Measurements from ENCODE around the gene ITCH. TPM values are rescaled to one million over a fixed set of nuclear protein-coding genes. Genes with fewer than 3 reads are reported as not detected.
"Not testable (repeated sequence)": the region's sequence is repeated elsewhere in the genome, so short reads cannot be mapped to it uniquely, and the experiment has no call there.

ITCH gene
- total RNA-seq, 4 donors from 2014 or later, result 37.4 to 48.4 (median 43.4) TPM

DNA sequence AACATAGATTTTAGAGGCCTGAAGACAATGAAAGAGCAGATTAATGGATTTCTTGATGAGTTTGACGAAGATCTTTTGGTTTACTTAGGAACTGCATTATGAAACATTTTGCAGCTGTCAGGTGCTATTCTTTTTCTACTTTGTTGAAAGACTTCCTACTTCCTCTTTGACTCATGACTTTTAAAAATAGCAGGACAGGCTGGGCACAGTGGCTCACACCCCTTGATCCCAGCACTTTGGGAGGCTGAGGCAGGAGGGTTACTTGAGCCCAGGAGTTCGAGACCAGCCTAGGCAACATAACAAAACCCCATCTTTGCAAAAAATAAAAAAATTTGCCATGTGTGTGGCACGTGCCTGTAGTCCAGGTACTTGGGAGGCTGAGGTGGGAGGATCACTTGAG lies 52.0 kb downstream of the ITCH start:
- WGBS, result 79% methylated on average over 3 of the region's 3 CpGs
- no peak overlapping the region for H3K4me3 ChIP-seq
- no peak overlapping the region for H3K27ac ChIP-seq
- DNase-seq (ENCODE audit: low spot score in 2 of 2), result no peak
- H3K4me1 ChIP-seq, result no peaks in the 10 kb centered on the region
- H3K27me3 ChIP-seq, result no peaks in the 10 kb centered on the region
- H3K36me3 ChIP-seq, result peaks cover 49% of the 10 kb centered on the region
- TF ChIP-seq POLR2AphosphoS5 (IDR thresholded peaks at IDR 0.05) (no peak), POLR2A (IDR thresholded peaks at IDR 0.05) (no peak), EP300 (IDR thresholded peaks at IDR 0.05) (no peak), CTCF (IDR thresholded peaks at IDR 0.05) (no peak)
- H3K9me3 ChIP-seq, result no peaks in the 10 kb centered on the region

GRCh38 chr20:34420146-34420545 lies 57.1 kb downstream of the ITCH start:
- Histone ChIP-seq H3K27me3 (no peaks in the 10 kb centered on the region), H3K4me1 (no peaks in the 10 kb centered on the region), H3K9me3 (no peaks in the 10 kb centered on the region), H3K27ac (no peak overlapping the region), H3K36me3 (peaks cover 50% of the 10 kb centered on the region), H3K4me3 (no peak overlapping the region)
- DNase-seq (ENCODE audit: low spot score in 2 of 2), result no peak
- no peak for TF ChIP-seq POLR2A (IDR thresholded peaks at IDR 0.05)
- TF ChIP-seq CTCF (IDR thresholded peaks at IDR 0.05), result no peak
- TF ChIP-seq EP300 (IDR thresholded peaks at IDR 0.05), result no peak
- TF ChIP-seq POLR2AphosphoS5 (IDR thresholded peaks at IDR 0.05), result no peak
- 70% methylated on average over 1 of the region's 1 CpG for WGBS

GRCh38 chr20:34420975-34421374 lies 57.9 kb downstream of the ITCH start:
- WGBS, result 94% methylated on average over 4 of the region's 4 CpGs
- no peak overlapping the region for H3K27ac ChIP-seq
- no peaks in the 10 kb centered on the region for H3K4me1 ChIP-seq
- DNase-seq (ENCODE audit: low spot score in 2 of 2), result no peak
- no peaks in the 10 kb centered on the region for H3K27me3 ChIP-seq
- H3K4me3 ChIP-seq, result no peak overlapping the region
- TF ChIP-seq CTCF (IDR thresholded peaks at IDR 0.05) (no peak), POLR2A (IDR thresholded peaks at IDR 0.05) (no peak), POLR2AphosphoS5 (IDR thresholded peaks at IDR 0.05) (no peak), EP300 (IDR thresholded peaks at IDR 0.05) (no peak)
- H3K9me3 ChIP-seq, result no peaks in the 10 kb centered on the region
- peaks cover 49% of the 10 kb centered on the region for H3K36me3 ChIP-seq

- H3K27me3 ChIP-seq, result no peaks in the 10 kb centered on the region
- no peak overlapping the region for H3K4me3 ChIP-seq
- no peak overlapping the region for H3K27ac ChIP-seq
- no peak for TF ChIP-seq POLR2A (IDR thresholded peaks at IDR 0.05)
- no peak for TF ChIP-seq EP300 (IDR thresholded peaks at IDR 0.05)
- no peak for TF ChIP-seq CTCF (IDR thresholded peaks at IDR 0.05)
- TF ChIP-seq POLR2AphosphoS5 (IDR thresholded peaks at IDR 0.05), result no peak
- H3K4me1 ChIP-seq, result no peaks in the 10 kb centered on the region
- DNase-seq (ENCODE audit: low spot score in 2 of 2), result no peak
- 100% methylated on average over 2 of the region's 2 CpGs for WGBS
- H3K9me3 ChIP-seq, result no peaks in the 10 kb centered on the region
- peaks cover 53% of the 10 kb centered on the region for H3K36me3 ChIP-seq
Measured at GRCh38 chr20:34421766-34422466, 58.8 kb downstream of the ITCH start.

- H3K27ac ChIP-seq, H3K9me3 ChIP-seq: not testable (repeated sequence)
- WGBS, result 87% methylated on average over 11 of the region's 11 CpGs
Measured at GRCh38 chr20:34425032-34425690, 62.1 kb downstream of the ITCH start.

More at GRCh38 chr20:34425032-34425690, 62.1 kb downstream of the ITCH start:
- H3K27me3 ChIP-seq; DNase-seq (ENCODE audit: low spot score in 2 of 2); H3K4me3 ChIP-seq; H3K4me1 ChIP-seq: not testable (repeated sequence)
- peaks cover 56% of the 10 kb centered on the region for H3K36me3 ChIP-seq
